ENCODE measurements around the gene AWAT2. TPM values are rescaled to one million over a fixed set of nuclear protein-coding genes. Genes with fewer than 3 reads are reported as not detected.

The AWAT2 gene
- total and polyA plus RNA-seq, 9 of the 15 experiments (the other 6 are each of a cell fraction or from before 2014, with no cell fraction given), result not detected

DNA sequence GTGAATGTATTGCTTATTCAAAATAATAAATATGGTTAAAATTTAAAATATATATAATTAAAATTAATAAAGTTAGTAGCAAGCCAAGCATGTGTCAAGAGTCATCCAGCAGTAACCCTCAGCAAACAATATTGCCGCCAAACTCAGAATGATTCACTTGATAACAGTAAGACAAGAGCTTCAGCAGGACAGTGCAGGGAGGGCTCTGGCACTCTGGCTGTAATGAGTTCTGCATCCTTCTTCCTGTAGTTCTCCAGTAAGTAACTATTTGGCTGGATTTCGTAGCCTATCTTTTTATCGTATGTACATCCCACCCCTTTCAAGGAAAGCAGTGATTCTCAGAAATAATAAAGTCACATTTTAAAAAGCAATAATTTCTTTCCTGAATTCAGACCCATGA, 30.1 kb upstream of the AWAT2 start:
- no peak for ATAC-seq
- no peak for FAIRE-seq
- no peaks in the 10 kb centered on the region for H3K79me2 ChIP-seq (ENCODE audit: control insufficient read depth, insufficient read depth, low read length)
- H3K27ac ChIP-seq (ENCODE audit: extremely low read depth, low read depth, low read length), result no peak overlapping the region
- no TSS peak for BruUV-seq (replicated peaks)
- H3K4me2 ChIP-seq (ENCODE audit: insufficient read depth, low read length), result no peak overlapping the region
- no peak overlapping the region for H3K9ac ChIP-seq (ENCODE audit: insufficient read depth in 1 of 2, low read depth in 2 of 2, low read length in 2 of 2)
- intact Hi-C loops (cut with micrococcal nuclease) (no loop called here), in situ Hi-C loops (cut with MboI) (no loop called here)
- H3K27me3 ChIP-seq (ENCODE audit: control insufficient read depth in 2 of 2, insufficient read depth in 2 of 2, low read length in 2 of 2), result no peaks in the 10 kb centered on the region; a peak in 1 of 5 replicates
- no peaks in the 10 kb centered on the region for H3K9me1 ChIP-seq (ENCODE audit: control insufficient read depth, insufficient read depth, low read length)
- 0% methylated on average over 3 of the region's 3 CpGs for WGBS (ENCODE audit: insufficient coverage, low coverage, missing lambda C conversion rate)
- ChIA-PET CTCF (ENCODE audit: low intra/inter-chr PET ratio) (no interaction called here), POLR2A (no interaction called here)
- no peaks in the 10 kb centered on the region for H3K36me3 ChIP-seq (ENCODE audit: control insufficient read depth, insufficient read depth, low read length)
- no peaks in the 10 kb centered on the region for H3K4me1 ChIP-seq (replicated peaks in 1 of 2; ENCODE audit: control insufficient read depth in 2 of 2, insufficient read depth in 2 of 2, low read length in 2 of 2)
- no peak for TF ChIP-seq NELFE (IDR thresholded peaks at IDR 0.05; ENCODE audit: insufficient read depth, insufficient read length)
- TF ChIP-seq ARID3B (CRISPR knock-in tag; IDR thresholded peaks at IDR 0.05; ENCODE audit: borderline replicate concordance), result no peak
- TF ChIP-seq NR2C2 (CRISPR knock-in tag; IDR thresholded peaks at IDR 0.05), result no peak
- TF ChIP-seq NR2C2 (tag; IDR thresholded peaks at IDR 0.05), result no peak
- TF ChIP-seq SAFB (IDR thresholded peaks at IDR 0.05; ENCODE audit: borderline replicate concordance, low read depth, low read length), result no peak
- no peak for TF ChIP-seq ZNF561 (CRISPR knock-in tag; conservative IDR thresholded peaks at IDR 0.05)
- TF ChIP-seq SNAPC5 (CRISPR knock-in tag; IDR thresholded peaks at IDR 0.05), result no peak
- TF ChIP-seq ZNF174 (CRISPR knock-in tag; IDR thresholded peaks at IDR 0.05), result no peak
- no peak for TF ChIP-seq GABPA (tag; conservative IDR thresholded peaks at IDR 0.05; ENCODE audit: low read depth)
- TF ChIP-seq ZNF124 (CRISPR knock-in tag; IDR thresholded peaks at IDR 0.05), result no peak
- no peak for TF ChIP-seq NFE2 (IDR thresholded peaks at IDR 0.05; ENCODE audit: low read depth)
- TF ChIP-seq, protein P1, sequence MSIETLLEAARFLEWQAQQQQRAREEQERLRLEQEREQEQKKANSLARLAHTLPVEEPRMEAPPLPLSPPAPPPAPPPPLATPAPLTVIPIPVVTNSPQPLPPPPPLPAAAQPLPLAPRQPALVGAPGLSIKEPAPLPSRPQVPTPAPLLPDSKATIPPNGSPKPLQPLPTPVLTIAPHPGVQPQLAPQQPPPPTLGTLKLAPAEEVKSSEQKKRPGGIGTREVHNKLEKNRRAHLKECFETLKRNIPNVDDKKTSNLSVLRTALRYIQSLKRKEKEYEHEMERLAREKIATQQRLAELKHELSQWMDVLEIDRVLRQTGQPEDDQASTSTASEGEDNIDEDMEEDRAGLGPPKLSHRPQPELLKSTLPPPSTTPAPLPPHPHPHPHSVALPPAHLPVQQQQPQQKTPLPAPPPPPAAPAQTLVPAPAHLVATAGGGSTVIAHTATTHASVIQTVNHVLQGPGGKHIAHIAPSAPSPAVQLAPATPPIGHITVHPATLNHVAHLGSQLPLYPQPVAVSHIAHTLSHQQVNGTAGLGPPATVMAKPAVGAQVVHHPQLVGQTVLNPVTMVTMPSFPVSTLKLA (conservative IDR thresholded peaks at IDR 0.05), result no peak
- TF ChIP-seq XRCC5 (IDR thresholded peaks at IDR 0.05; ENCODE audit: low read depth, low read length), result no peak
- TF ChIP-seq DACH1 (IDR thresholded peaks at IDR 0.05; ENCODE audit: partially characterized antibody), result no peak
- TF ChIP-seq ZNF778 (CRISPR knock-in tag; IDR thresholded peaks at IDR 0.05), result no peak
- no peak for TF ChIP-seq NCOA1 (IDR thresholded peaks at IDR 0.05; ENCODE audit: low read depth)
- TF ChIP-seq ZNF507 (tag; conservative IDR thresholded peaks at IDR 0.05), result no peak
- TF ChIP-seq ZNF140 (CRISPR knock-in tag; IDR thresholded peaks at IDR 0.05), result no peak
- TF ChIP-seq SMAD1 (IDR thresholded peaks at IDR 0.05; ENCODE audit: low read depth, low read length, partially characterized antibody), result no peak
- H3K4me3 ChIP-seq, result no peak overlapping the region
- no peak overlapping the region for H2AFZ ChIP-seq (ENCODE audit: low read depth, low read length)
- peaks cover 3% of the 10 kb centered on the region; the same call in 1 of the 2 replicates for H4K20me1 ChIP-seq (replicated peaks; ENCODE audit: control insufficient read depth, insufficient read depth, low read length)
- no peak for DNase-seq (ENCODE audit: extremely low read depth in 1 of 4, low spot score in 3 of 4)
- H3K9me3 ChIP-seq (replicated peaks; ENCODE audit: control insufficient read depth, insufficient read depth, low read depth, low read length), result no peaks in the 10 kb centered on the region
